ENCODE data around the gene ATP1A1.
A peak's percentile ranks its signal among the peaks of the same experiment; 100 is the strongest.

Gene ATP1A1

DNA sequence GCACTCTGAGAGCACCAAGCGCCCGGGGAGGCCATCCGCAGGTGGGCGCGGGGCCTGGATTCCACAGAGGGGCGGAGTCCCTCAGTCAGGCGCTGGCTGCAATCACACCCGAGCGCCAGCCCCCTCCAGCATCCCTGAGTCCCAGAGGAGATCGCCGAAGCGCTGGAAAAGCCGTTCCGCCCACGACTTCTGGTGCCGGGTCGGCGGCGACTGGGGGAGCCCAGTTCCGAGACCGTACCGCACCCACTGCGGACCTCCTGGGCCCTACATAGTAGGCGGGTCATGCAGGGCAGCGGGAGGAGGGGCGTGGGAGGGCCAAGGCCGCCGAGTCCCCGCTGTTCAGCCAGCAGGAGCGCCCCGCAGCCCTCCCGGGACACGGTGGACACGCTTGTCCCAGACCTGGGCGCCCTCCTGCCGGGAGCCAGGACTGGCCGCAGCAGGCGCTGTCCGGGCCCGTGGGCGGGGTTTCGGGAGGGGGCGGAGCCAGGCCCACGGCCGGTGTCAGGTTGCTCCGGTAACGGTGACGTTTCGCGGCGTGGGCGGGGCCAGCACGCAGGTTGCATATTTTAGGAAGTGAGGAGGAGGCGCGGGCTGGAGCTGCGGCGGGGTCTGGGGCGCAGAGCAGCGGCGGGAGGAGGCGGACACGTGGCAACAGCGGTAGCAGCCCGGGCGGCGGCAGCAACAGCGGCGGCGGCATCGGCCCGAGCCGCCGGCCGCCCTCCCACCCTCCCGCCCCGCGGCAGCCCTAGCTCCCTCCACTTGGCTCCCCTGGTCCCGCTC lies at the start of gene ATP1A1:
TSS of gene ATP1A1 (plus strand) at position 594 of the 780 bp plus-strand sequence. CDS start 268 bp downstream, outside the sequence.
- DNase-seq: peak; percentile 96 to 100 (median 98)
- intact Hi-C loops (cut with DNase I): loop anchor here (2.0 kb wide), 1 partner anchor 46 kb away; no protein-coding TSS in a partner anchor

DNA sequence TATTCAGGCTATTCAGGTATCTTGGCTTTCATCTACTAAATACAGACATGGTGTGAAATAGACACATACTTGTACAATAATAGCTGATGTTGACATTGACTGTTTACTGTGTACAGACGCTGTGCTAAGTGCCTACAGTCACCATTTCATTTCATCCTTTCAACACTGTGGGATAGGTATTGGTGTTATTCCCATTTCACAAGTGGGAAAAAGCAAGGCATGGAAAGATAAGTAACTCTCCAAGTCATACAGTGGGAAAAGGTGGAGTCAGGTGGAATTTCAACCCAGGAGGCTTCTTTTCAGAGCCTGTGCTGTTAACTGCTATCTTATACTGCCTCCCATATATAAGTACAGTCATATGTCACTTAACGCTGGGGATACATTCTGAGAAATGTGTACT lies 49.6 kb upstream of the ATP1A1 start:
- no peak for DNase-seq
- intact Hi-C loops (cut with DNase I): no loop called here

- DNase-seq: no peak
- intact Hi-C loops (cut with DNase I): no loop called here
Measured at GRCh38 chr1:116324411-116324810, 48.6 kb upstream of the ATP1A1 start.

DNA sequence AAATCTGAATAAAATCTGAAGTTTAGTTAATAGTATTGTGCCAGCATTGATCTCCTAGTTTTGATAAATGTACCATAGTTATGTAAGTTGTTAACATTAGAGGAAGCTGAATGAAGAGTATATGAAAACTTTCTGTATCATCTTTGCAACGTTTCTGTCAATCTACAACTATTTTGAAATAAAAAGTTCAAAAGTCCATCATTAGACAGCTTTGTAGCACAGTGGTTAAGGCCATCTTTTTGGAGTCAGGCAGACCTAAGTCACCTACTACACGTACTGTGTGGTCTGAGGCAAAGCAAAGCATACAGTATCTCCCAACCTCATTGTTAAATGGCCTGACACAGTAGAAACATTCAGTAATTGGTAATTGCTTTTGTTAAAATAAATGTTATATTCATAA lies 47.9 kb upstream of the ATP1A1 start:
- no peak for DNase-seq
- intact Hi-C loops (cut with DNase I): no loop called here

- DNase-seq: no peak
- intact Hi-C loops (cut with DNase I): no loop called here
Measured at GRCh38 chr1:116325922-116326321, 47.1 kb upstream of the ATP1A1 start.

DNA sequence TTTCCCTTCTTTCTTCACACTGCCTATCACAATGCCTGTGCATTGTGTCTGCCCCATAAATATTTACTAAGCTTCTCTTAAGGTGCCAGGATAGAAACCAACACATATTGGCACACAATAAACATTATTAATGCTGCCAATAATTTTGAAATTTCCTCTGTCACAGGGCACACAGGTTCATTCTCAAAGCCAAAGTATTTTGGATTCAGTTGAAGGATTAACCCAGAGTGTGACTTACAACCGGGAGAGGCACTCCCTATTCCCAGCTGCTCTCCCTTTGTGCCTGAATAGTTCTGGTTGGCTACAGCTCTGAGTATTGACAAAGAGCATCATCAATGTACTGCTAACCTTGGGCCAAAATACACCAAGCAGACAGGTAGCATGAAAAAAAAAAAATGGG lies 46.6 kb upstream of the ATP1A1 start:
- intact Hi-C loops (cut with DNase I): no loop called here
- DNase-seq: no peak

DNA sequence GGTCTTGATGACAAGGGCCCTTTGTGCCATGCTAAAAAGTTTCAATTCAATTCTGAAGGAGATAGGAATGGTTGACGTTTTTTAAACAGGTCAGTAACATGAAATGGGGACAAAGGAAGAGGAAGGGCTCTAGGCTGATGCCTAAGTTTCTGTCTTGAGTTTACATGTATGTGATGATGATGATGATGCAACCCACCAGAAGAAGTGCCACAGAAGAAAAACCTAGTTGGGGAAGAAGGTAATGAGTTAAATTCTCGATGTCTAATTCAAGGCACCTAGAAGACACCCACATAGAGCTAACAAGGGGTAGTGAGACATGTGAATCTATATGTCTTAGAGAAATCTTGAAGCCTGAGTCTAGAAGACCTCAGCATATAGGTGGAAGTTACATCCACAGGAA lies 44.4 kb upstream of the ATP1A1 start:
- no peak for DNase-seq
- intact Hi-C loops (cut with DNase I): no loop called here

DNA sequence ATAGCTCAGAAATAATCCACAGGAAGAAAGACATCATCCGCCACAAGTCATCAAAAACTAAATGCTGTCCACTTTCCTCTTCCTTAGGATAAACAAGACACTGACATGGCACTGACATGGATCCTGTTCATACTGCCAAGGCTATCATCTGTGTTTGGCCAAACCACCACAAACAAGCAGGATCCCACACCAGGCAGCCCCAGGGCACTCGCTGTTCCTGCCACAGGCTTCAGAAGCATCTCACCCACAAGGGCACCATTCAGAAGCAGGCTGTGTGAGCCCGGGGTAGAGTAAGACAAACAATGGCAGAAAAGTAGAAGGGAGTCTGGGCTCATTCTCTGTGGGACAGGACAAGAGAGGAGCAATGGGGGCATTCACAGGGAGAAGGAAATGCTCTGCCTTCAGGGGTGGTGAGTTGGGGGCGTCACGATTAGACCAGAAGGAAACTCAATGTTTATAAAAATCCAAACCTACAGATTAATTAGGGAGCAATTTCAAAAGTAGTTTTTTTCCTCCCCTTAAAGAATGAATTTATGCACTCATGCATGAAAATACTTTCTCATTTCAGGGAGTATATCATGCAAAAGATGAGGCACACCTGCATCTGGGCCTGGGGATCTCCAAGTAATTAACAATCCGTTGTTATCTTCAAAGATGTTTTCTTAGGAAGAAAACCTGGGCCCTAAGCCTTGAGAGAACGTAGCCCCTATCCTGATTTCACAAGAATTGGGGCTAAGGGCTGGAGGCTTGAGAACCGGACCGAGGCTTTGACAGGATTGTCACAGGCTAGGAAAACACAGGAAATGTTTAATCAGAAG lies 43.3 kb upstream of the ATP1A1 start:
- intact Hi-C loops (cut with DNase I): no loop called here
- DNase-seq: peak in 41 of 42 donors; percentile 30 to 81 (median 62)

DNA sequence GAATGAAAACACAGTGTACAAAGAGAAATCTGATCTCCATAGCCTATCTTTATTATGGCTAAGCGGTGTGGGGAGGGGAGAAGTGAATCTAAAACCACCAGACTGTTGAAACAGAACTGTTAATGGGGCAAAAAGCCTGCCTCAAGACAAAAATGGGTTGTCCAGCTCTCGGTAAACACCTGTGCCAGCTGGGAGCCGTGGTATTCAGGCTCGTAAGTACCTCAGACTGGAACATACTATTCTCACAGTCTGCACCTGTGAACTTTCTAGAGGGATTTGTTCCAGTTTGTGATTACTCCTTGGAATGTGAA lies 42.7 kb upstream of the ATP1A1 start:
- no peak for DNase-seq
- intact Hi-C loops (cut with DNase I): no loop called here

GRCh38 chr1:116330846-116331245 lies 42.2 kb upstream of the ATP1A1 start:
- no peak for DNase-seq
- intact Hi-C loops (cut with DNase I): no loop called here

DNA sequence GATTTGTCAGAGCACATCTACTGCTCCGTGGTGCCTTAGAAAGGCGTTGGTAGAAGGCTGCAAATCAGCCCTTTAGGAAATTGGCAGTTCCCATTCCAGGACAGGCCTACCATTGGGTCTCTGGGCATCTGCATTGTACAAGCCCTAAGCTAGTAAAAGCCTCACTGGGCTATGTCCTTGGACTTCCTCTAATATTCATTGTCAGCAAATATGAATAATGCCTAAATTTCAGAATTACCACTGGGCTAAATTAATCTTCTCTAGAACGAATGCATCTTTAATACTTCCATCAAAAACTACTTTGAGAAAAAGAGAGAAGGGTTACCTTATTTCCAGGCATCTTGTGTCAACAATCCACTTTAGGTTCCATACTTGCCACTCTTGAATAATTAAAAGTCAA lies 41.5 kb upstream of the ATP1A1 start:
- intact Hi-C loops (cut with DNase I): no loop called here
- DNase-seq: no peak

DNA sequence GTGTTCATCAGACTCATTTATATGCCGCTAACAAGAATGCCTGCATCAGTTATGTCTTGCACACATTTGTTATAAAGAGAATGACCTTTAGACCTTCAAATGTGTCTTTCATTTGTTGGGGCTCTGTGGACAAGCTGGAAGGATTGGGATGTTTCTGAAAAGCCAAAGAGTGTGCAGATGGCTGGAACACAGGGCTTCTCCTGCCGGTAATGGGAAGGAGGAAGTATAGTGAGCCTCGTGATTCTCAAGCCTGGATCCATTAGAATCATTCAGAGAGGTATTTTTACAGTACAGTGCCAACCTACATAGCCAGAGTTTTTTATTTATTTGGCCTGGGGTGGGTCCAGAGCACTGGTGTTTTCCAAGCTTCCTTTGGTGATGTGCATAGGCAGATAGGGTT lies 40.6 kb upstream of the ATP1A1 start:
- intact Hi-C loops (cut with DNase I): no loop called here
- no peak for DNase-seq

- intact Hi-C loops (cut with DNase I): no loop called here
- DNase-seq: no peak
Measured at GRCh38 chr1:116333171-116334014, 39.7 kb upstream of the ATP1A1 start.

DNA sequence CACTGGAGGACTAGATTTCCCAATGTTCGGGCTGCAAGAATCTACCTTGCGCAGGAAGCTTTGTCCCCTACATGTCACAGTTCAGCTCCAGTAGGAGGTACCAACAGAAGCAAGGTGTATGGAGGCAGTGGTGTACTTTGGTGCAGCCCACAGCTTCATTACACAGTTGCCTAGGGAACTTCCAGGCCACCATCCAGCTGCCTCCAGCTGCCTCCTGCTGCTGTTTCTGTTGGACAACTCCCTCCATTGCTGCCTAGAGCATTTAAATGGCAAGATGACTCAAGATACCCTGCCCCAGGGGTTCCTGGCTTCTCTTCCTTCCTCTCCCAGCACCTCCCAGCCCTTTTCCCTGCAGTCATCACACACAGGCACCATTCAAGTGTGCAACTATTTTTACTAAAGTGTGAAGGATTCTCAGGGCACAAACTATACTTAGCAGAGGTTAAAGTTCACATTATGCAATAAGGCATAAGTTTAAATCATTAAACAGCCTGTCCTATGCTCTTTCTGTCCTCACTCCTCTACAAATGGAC lies 39.0 kb upstream of the ATP1A1 start:
- DNase-seq: no peak
- intact Hi-C loops (cut with DNase I): no loop called here

GRCh38 chr1:116334868-116335635 lies 38.0 kb upstream of the ATP1A1 start:
- intact Hi-C loops (cut with DNase I): no loop called here
- no peak for DNase-seq

- intact Hi-C loops (cut with DNase I): no loop called here
- no peak for DNase-seq
Measured at GRCh38 chr1:116335850-116336624, 37.0 kb upstream of the ATP1A1 start.

DNA sequence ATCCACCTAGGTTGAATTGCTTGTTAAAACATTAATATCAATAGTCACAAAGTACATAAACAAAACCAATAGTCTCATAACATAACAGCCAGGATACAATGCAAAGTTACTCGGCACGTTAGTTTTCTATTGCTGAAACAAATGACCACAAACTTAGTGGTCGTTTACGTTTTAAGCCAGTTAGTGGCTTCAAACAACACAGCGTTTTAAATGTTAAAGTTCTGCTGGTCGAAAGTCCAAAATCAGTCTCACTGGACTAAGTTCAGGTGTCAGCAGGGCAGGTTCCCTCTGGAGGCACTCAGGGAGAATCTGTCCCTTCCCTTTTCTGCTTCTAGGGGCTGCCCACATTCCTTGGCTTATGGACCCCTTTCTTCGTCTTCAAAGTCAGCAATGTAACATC lies 35.6 kb upstream of the ATP1A1 start:
- intact Hi-C loops (cut with DNase I): no loop called here
- no peak for DNase-seq

DNA sequence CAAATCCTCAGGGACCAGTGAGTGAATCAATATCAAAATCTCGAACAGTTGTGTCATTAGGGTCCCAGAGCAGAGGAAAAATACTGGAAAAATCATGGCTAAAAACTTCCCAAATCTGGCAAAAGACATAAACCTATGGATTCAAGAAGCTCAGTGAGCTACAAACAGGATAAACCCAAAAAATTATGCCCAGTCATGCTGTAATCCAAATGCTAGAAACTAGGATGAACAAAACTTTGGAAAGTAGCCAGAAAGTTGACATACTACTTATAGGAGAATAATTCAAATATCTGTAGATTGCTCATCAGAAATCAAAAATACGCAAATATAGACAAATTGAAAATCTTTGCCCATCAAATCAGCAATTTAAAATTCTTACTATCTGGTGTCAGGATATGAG lies 34.6 kb upstream of the ATP1A1 start:
- intact Hi-C loops (cut with DNase I): no loop called here
- DNase-seq: no peak
